H1 (cell line): ENCODE measurements around the gene RYR3.

Source experiments
- CHD2 ChIP-seq: IDR thresholded peaks from 2 replicates; pipeline ENCODE4 v1.6.1; 2012; ENCODE audit warnings: low read length, improper control_type of control experiment
- EP300 ChIP-seq, 2 experiments: IDR thresholded peaks; 1 replicate in 1 of 2; 2 replicates in 1 of 2; pipeline ENCODE4 v1.6.1; 2011 to 2012; ENCODE audit warnings: low read depth in 2 of 2, low read length in 2 of 2, mild to moderate bottlenecking in 2 of 2, borderline replicate concordance in 1 of 2, inconsistent platforms in 1 of 2, moderate library complexity in 1 of 2
- EZH2 ChIP-seq: fragments of 200-600 bp; sonication (generic); IDR thresholded peaks from 2 replicates; pipeline ENCODE4 v1.7.1; 2012; ENCODE audit warnings: low read depth, mild to moderate bottlenecking, moderate library complexity, low read length, inconsistent platforms; ENCODE audit not compliant: severe bottlenecking
- GTF2F1 ChIP-seq: IDR thresholded peaks from 2 replicates; pipeline ENCODE4 v1.6.1; 2012; ENCODE audit warnings: low read depth, low read length, improper control_type of control experiment, borderline replicate concordance
- RFX5 ChIP-seq: IDR thresholded peaks from 2 replicates; pipeline ENCODE4 v1.6.1; 2011; ENCODE audit warnings: low read depth, low read length, improper control_type of control experiment, borderline replicate concordance
- SIN3A ChIP-seq, 2 experiments: IDR thresholded peaks in 1 of 2; conservative IDR thresholded peaks in 1 of 2; 2 replicates each; pipeline ENCODE4 v1.6.1; 2011 to 2012; ENCODE audit warnings: low read length in 2 of 2, improper control_type of control experiment in 1 of 2, low read depth in 1 of 2, mild to moderate bottlenecking in 1 of 2
- SRF ChIP-seq: IDR thresholded peaks from 2 replicates; pipeline ENCODE4 v1.6.1; 2011; ENCODE audit warnings: mild to moderate bottlenecking, low read depth, low read length, moderate library complexity
- TCF12 ChIP-seq: IDR thresholded peaks from 2 replicates; pipeline ENCODE4 v1.6.1; 2011; ENCODE audit warnings: low read depth, mild to moderate bottlenecking, low read length
- YY1 ChIP-seq: IDR thresholded peaks from 2 replicates; pipeline ENCODE4 v1.6.1; 2011; ENCODE audit warnings: low read depth, mild to moderate bottlenecking, low read length
- TF ChIP-seq, protein P1 (sequence below), 3 experiments: IDR thresholded peaks; 1 replicate in 2 of 3; 2 replicates in 1 of 3; pipeline versions ENCODE4 v1.5.1 to v1.6.1; 2011; ENCODE audit warnings: low read length in 3 of 3, mild to moderate bottlenecking in 3 of 3, inconsistent platforms in 2 of 3, low read depth in 1 of 3, moderate library complexity in 1 of 3; ENCODE audit not compliant: insufficient read depth in 1 of 3; ENCODE audit errors: control extremely low read depth in 1 of 3
- TF ChIP-seq, protein P2 (sequence below): IDR thresholded peaks from 2 replicates; pipeline ENCODE4 v1.6.1; 2011; ENCODE audit warnings: low read depth, mild to moderate bottlenecking, low read length; ENCODE audit not compliant: insufficient read depth
- TF ChIP-seq, protein P3 (sequence below): IDR thresholded peaks from 2 replicates; pipeline ENCODE4 v1.6.1; 2012; ENCODE audit warnings: low read length, inconsistent platforms
- TF ChIP-seq, protein P4 (sequence below): IDR thresholded peaks from 2 replicates; pipeline ENCODE4 v1.6.1; 2012; ENCODE audit warnings: inconsistent platforms

DNA sequence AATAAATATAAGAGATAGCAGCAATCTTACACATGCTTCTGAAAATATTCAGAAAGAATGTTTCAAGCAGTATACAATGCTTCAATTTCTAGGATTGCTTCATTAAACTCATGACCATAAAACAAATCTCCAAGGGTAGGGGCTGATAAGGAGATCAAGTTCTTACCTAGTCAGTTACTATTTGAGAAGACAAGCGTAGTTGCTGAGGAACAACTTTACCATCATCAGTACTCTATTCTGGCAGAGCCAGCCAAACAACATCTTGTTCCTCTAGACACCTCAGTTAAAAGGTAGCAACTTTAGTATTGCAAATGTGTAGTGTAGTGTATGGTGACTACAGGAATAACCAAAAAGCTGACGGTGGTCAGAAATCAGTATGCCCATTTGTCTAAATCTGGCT lies 572.2 kb downstream of the RYR3 start:
- TF ChIP-seq, protein P1, sequence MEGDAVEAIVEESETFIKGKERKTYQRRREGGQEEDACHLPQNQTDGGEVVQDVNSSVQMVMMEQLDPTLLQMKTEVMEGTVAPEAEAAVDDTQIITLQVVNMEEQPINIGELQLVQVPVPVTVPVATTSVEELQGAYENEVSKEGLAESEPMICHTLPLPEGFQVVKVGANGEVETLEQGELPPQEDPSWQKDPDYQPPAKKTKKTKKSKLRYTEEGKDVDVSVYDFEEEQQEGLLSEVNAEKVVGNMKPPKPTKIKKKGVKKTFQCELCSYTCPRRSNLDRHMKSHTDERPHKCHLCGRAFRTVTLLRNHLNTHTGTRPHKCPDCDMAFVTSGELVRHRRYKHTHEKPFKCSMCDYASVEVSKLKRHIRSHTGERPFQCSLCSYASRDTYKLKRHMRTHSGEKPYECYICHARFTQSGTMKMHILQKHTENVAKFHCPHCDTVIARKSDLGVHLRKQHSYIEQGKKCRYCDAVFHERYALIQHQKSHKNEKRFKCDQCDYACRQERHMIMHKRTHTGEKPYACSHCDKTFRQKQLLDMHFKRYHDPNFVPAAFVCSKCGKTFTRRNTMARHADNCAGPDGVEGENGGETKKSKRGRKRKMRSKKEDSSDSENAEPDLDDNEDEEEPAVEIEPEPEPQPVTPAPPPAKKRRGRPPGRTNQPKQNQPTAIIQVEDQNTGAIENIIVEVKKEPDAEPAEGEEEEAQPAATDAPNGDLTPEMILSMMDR (IDR thresholded peaks at IDR 0.05; ENCODE audit: control extremely low read depth in 1 of 3, insufficient read depth in 1 of 3, low read depth in 1 of 3, low read length in 3 of 3), result no peak
- TF ChIP-seq, protein P2, sequence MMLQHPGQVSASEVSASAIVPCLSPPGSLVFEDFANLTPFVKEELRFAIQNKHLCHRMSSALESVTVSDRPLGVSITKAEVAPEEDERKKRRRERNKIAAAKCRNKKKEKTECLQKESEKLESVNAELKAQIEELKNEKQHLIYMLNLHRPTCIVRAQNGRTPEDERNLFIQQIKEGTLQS, result no peak
- TF ChIP-seq EZH2 (no peak), CHD2 (no peak), SRF (no peak), GTF2F1 (no peak), EP300 (IDR thresholded peaks at IDR 0.05; ENCODE audit: borderline replicate concordance in 1 of 2, low read depth in 2 of 2, low read length in 2 of 2) (no peak), RFX5 (no peak), YY1 (no peak), SIN3A (conservative IDR thresholded peaks at IDR 0.05 in 1 of 2, IDR thresholded peaks at IDR 0.05 in 1 of 2; ENCODE audit: low read depth in 1 of 2, low read length in 2 of 2) (no peak), TCF12 (no peak)
- TF ChIP-seq, protein P3, sequence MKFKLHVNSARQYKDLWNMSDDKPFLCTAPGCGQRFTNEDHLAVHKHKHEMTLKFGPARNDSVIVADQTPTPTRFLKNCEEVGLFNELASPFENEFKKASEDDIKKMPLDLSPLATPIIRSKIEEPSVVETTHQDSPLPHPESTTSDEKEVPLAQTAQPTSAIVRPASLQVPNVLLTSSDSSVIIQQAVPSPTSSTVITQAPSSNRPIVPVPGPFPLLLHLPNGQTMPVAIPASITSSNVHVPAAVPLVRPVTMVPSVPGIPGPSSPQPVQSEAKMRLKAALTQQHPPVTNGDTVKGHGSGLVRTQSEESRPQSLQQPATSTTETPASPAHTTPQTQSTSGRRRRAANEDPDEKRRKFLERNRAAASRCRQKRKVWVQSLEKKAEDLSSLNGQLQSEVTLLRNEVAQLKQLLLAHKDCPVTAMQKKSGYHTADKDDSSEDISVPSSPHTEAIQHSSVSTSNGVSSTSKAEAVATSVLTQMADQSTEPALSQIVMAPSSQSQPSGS, result no peak
- TF ChIP-seq, protein P4, sequence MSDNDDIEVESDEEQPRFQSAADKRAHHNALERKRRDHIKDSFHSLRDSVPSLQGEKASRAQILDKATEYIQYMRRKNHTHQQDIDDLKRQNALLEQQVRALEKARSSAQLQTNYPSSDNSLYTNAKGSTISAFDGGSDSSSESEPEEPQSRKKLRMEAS, result no peak
